Activated CD4-positive, alpha-beta T cell treated with anti-CD3 and anti-CD28 coated beads for 48 hours (primary cell): Measurements from ENCODE around the gene STYXL2.

Experiments used
- DNase-seq: peaks from one replicate; pipeline ENCODE4 v3.0.0-alpha.2; 2020

STYXL2 gene

DNA sequence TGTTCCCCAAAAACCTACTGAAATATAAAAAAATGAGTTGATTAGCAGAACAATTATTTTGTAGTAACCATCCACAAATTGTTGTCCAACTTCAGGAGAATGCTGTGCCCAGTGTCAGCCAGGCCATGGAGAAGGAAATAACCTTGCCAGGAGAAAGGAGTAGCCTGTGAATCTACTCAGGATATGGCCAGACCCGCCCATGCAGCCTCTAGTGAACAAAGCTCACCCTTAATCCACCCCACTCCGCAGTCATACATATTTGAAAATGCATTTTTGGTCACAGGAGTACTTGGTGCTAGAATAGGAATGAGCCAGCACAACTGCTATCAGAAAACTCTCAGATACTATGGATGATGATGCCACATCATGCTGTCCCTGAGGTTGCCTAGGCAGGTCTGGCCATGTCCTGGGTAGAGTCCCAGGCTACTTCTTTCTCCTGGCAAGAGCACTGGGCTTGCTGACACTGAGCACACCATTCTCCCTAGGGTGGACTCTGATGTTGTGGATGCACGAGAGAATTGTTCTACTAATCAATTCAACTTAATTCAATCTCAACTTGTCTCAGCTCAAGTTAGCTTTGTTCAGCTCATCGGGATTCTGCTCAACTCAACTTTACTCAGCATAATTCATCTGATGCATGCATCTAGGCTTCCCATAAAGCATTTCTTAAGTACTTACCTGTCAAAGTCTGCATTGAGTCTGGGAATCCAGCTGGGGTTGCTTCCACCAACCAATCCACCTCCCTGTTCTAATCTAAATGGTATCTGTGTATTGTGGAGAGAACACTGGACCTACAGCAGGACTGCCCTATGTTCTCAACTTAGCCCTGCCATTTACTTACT, 18.2 kb downstream of the STYXL2 start:
- no peak for DNase-seq

DNA sequence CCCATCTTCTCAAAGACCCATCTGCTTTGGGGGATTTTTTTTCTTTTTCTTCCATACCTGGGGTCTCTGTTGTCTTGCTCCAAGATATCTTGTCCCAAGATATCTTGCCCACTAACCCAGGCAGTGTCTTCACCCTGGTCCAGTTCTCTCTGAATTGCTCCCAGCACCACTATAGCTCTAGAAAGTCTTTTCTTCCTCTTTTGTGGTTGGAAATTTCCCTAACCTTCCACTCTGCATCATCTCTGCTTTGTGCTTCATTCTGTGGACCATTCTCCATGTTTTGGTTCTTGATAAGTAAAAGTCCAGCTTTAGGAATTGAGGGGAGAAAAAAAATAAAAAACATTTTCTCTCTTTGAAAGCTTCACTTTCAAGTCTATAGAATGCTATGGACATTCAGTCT, 20.9 kb downstream of the STYXL2 start:
- DNase-seq = no peak

DNA sequence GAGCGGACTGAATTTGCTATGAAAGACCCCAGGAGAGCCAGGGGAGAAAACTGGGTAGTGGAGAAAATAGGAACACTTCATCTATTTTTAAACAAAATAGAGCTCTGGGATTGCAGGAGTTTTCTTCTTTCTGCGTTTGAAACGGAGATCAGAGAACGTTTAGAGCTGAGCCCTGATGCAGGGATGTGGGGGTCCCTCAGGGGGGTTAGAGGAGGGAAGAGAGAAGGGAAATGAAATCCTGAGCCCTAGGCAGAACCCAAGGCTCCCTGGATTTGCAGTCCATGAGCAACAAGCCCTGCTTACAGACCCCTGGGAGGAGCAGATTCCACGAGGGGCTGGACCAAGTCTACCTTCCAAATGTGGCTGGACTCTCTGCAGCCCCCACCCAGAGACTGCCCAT, 21.8 kb downstream of the STYXL2 start:
- no peak for DNase-seq

DNA sequence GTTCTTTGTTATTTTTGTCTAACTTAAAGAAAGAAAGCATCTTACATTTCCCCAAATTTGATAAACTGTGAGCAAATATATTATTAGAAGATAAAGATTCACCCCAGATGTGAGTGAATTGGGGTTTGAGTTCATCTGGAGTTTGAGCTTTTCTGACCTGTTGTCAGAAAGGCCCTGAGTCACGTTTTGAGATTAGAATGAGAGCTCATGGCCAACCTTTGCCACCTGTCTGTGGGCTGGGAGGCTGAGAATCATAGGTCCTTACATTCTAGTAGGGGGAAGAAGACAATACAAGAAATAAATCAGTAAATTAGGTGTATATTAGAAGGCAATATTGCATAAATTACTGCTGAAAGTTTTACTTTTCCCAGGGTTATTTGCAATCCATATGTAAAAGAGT, 22.3 kb downstream of the STYXL2 start:
- no peak for DNase-seq

DNA sequence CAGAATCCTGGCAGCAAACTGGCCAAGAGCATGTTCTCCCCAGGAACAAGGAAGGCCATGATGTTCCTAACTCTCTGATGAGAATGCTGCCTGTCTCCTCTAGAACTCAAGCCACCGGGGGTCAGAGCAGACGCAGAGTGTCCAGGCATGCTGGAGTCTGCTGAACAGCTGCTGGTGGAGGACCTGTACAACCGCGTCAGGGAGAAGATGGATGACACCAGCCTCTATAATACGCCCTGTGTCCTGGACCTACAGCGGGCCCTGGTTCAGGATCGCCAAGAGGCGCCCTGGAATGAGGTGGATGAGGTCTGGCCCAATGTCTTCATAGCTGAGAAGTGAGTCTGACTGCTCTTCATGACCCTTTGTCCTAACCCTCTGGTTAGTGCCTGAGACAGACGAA, 23.4 kb downstream of the STYXL2 start:
- DNase-seq = no peak

DNA sequence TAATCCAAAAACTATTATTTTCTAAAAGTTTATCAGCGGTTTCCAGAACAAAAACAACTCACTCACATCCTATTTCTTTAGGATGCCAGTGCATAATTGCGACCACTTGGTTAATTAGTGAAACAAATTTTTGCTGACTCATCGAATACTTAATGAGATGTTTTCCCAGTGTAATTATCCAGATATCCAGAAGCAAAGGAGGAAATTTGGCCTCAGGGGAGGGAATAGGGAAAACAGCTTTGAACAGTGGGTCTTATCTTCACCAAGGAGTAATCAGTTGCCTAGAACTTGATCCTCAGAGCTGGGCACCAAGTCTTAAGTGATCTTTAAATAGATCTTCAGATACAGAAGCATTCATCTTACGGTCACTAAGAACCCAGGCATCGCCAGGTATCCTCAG, 24.3 kb downstream of the STYXL2 start:
- no peak for DNase-seq

DNA sequence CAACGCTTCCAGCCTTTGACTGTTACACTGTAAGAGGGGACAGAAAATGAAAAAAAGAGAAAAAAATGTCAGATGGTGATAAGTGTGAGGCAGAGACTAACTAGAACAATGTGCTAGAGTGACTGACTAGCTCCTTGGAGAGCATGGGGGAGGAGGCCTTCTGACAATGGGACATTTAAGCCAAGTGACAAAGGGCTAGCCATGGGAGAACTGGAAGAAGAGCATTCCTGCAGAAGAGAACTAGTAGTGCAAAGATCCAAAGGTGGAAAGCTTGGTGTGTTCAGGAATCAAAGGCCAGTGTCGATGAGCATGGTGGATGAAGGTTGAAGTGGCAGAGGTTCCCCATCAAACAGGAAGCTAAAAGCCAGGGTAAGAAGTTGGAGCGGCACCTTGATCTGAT, 25.8 kb downstream of the STYXL2 start:
- DNase-seq = no peak

DNA sequence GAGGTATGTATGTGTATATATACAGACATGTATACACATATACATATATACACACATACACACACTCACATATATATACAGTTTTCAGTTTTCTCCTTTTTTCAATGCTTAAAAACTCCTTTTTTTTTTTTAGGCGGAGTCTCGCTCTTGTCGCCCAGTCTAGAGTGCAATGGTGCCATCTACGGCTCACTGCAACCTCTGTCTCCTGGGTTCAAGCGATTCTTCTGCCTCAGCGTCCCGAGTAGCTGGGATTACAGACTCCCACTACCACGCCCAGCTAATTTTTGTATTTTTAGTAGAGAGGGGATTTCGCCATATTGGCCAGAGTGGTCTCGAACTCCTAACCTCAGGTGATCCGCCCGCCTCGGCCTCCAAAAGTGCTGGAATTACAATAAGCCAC, 27.0 kb downstream of the STYXL2 start:
- DNase-seq = peak; percentile 28

DNA sequence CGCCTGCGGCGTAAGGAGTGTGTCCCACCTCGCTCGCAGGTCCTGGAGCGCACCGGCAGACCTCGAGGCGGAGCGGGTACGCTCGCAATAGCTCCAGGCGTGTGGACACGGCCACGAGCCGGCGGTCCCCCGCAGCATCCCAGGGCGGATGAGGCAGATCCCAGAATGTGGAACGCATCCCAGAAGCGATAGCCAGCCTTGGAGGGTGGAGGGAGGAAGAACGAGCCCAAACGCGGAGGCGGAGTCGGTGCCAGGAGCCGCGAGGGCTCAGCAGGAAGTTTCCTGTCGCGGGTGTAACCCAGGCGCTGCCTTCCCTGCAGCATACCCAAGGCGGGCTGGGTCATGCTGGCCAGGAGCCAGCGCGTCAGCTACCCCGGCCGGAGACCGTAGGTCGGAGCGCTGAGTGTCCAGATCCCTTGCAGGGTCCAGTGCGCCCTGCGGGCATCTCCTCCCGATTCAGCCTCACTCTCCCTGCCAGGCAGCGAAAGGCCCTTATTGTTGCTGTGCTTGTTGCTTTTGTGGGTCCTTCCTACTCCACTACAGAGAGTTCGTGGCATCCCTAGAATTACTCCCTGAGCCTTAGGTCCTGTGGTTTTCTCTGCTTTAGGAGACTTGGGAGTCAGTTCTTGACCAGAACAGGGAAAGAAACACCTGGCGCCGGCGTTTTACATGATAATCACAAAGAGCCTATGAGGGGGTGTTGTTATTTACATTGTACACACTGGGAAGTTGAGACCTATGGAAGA, 27.7 kb downstream of the STYXL2 start:
- peak; percentile 40 for DNase-seq

DNA sequence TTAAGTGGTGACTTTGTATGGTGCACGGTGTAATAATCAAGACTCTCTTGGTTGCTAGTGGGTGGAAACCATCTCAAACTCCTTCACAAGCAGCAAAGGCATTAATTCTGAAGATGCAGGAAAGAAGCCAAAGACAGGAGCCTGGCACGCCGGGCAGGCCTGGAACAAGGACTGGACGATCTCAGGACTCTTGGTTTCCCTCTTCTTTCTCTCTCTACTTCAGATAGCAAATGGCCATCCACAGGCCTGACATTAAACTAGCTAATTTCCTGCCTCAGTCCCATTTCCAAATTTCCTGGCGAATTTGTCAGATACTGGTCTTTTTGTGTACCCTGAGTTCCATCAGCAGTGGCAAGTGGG, 28.2 kb downstream of the STYXL2 start:
- DNase-seq = no peak

DNA sequence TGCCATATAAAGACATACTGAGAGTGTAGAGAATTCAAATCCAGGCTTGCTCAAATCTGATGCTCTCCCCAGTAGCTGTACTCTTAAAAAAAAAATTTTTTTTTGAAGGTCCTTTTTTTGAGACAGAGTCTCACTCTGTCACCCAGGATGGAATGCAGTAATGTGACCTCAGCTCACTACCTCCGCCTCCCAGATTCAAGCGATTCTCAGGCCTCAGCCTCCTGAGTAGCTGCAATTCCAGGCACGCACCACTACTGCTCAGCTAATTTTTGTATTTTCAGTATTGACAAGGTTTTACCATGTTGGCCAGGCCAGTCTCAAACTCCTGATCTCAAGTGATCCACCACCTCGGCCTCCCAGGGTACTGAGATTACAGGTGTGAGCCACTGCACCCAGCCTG, 28.7 kb downstream of the STYXL2 start:
- no peak for DNase-seq

DNA sequence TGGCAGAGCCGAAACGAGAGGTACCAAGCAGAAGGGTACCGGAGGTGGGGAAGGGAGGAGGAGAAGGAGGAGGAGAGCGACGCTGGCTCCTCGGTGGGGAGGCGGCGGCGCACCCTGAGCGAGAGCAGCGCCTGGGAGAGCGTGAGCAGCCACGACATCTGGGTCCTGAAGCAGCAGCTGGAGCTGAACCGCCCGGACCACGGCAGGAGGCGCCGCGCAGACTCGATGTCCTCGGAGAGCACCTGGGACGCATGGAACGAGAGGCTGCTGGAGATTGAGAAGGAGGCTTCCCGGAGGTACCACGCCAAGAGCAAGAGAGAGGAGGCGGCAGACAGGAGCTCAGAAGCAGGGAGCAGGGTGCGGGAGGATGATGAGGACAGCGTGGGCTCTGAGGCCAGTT, 32.4 kb downstream of the STYXL2 start:
- DNase-seq = no peak

DNA sequence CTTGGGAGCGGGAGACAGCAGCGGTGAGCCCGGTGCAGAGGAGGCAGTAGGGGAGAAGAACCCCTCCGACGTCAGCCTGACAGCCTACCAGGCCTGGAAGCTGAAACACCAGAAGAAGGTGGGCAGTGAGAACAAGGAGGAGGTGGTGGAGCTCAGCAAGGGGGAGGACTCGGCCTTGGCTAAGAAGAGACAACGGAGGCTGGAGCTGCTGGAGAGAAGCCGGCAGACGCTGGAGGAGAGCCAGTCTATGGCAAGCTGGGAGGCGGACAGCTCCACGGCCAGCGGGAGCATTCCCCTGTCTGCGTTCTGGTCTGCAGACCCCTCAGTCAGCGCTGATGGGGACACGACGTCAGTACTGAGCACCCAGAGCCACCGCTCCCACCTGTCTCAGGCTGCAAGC, 32.9 kb downstream of the STYXL2 start:
- DNase-seq = no peak

DNA sequence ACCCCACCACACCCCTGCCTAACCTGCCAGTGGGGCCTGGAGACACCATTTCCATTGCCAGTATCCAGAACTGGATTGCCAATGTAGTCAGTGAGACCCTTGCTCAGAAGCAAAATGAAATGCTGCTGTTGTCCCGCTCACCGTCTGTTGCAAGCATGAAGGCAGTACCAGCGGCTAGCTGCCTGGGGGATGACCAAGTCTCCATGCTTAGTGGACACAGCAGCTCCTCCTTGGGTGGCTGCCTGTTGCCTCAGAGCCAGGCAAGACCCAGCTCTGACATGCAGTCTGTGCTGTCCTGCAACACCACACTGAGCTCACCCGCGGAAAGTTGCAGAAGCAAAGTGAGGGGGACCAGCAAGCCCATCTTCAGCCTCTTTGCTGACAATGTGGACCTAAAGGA, 33.4 kb downstream of the STYXL2 start:
- DNase-seq = no peak

DNA sequence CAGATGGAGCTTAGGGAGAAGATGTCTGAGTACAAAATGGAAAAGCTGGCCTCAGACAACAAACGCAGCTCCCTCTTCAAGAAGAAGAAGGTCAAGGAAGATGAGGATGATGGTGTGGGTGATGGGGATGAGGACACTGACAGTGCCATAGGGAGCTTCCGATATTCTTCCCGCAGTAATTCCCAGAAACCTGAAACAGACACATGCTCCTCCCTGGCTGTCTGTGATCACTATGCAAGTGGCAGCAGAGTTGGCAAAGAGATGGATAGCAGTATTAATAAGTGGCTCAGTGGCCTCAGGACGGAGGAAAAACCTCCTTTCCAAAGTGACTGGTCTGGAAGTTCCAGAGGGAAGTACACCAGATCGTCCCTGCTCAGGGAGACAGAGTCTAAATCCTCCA, 33.8 kb downstream of the STYXL2 start:
- DNase-seq = no peak

DNA sequence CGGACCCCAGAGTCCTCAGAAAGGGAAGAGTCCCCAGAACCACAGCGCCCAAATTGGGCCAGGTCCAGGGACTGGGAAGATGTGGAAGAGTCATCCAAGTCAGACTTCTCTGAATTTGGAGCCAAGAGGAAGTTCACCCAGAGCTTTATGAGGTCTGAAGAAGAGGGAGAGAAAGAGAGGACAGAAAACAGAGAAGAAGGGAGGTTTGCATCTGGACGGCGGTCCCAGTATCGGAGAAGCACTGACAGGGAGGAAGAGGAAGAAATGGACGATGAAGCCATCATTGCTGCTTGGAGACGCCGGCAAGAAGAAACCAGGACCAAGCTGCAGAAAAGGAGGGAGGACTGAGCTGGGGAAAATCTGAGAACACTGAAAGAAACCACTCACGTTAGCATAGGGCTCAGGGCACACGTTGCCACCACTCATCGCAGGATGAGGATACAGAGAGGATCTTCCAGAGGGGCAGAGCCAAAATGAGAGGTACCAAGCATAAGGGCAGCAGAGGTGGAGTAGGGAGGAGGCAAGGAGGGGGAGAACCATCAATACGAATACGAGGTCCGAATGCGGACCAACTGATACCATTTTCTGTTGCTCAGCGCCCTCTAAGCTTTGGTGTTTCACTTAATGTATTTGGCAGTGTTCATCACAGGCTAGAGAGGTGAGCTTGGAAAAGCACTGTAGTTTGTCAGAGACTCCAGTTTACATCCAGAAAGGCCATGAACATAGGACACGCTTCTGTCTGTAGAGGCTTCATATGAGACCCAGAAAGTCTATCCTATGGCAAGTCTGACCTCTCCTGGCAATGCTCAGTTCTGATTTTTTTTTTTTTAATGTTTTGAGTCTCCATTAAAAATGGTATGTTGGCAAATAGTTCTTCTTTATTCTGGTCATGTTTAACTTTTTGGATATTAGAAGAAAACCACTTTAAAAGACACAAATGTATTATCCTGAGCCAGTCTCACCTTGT, 34.7 kb downstream of the STYXL2 start:
- no peak for DNase-seq

DNA sequence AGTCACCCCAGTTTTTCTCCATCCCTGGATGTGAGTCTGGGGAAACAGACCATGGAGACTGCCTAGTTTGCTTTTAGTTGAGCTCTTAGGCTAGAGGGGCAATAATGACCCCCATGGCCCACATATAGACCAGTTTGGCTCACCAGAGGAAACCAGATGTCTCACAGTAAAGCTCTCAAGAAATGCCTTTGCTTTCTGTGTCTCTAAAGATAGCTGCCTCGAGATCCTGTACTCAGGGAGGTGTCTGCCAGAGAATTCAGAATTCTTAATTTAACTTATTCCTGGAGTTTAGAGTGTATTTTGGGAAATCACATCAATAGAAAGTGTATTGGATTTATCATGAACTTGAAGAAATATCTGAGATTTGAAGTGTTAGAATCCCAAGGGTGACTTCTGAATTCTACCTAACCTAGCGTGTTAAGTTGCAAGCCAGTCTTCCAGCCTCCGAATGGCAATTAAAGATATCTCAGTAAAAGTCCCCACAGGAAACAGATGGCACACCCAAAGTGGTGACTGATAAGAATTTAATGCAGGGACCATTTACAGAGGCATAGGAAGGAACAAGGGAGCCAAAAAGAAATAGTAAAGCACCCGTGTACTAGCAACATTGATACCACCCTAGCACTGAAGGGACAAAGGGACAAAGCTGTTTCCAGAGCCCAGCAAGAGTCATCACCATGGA, 37.1 kb downstream of the STYXL2 start:
- no peak for DNase-seq

DNA sequence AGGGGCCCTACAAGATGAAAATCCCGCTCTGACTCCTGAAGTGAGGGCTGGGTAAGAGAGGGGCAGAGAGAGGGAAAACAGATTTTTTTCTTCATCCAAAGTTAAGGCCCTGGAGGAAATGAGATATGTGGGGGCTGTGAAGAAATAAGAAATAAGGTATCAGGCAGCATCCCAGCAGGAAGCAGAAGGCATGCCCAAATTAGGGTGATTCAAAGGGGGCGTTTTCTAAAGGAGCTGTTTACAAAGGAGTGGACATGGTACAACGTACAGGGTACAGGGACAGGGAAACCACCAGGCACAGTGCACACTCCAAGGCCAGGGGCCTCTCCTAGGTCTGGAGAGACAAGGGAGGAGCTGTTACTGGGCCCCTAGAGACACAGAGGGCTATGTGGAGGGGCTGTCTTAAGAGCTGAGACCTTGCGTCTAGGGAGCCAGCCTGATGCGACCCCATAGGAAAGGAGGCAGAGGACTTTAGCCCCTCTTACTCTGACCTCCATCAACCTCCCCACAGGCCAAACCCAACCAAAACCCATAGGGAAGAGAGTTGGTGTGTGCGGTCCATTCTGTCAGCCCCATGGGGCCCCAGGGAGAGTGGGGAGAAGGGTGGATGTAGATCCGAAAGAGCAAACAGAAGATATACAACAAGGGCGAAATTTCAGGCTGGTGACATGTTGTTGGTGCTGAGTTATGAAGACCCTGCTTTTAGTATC, 38.6 kb downstream of the STYXL2 start:
- no peak for DNase-seq

DNA sequence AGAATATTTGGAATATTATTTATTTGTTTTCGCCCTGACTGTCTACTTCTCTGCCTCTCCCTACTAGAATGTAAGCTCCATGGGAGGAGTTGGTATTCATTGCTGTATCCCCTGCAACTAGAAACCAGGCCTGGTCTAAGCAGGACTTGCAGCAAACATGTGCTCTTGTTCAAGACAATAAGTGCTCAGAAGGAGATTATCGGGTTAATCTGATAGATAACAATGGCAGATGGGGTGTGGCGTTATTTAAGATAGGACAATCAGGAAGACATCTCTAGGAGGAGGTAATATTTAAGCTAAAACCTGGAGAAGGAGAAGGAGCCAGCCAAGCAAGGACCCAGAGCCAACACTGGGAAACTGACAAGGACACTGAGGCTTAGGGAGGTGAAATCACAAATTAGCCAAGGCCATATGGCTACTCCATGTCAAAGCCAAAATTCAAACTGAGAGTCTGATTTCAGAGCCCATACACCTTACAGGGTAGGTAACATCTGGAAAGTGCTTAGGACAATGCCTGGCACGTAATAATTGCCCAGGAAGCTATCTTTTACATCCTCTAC, 41.5 kb downstream of the STYXL2 start:
- no peak for DNase-seq

DNA sequence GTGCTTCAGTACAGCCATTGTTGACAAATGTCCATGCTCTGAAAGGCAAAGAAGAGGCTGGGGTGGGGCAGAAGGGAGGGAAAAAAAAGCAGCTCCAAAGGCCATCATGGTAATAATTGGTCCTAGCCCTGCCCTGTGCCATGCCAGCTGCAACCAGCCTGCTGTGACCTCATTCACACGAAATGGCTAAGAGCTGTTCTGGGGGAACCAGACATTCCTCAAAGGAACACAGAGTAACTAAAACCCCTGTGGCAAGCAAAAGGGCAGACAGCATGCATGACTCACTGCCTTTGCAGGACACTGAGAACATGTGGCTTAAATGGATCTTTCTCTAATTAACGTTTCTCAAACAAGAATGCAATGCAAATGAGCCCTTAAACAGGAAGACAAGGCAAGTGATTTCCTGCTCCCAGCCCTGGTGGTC, 42.3 kb downstream of the STYXL2 start:
- no peak for DNase-seq

DNA sequence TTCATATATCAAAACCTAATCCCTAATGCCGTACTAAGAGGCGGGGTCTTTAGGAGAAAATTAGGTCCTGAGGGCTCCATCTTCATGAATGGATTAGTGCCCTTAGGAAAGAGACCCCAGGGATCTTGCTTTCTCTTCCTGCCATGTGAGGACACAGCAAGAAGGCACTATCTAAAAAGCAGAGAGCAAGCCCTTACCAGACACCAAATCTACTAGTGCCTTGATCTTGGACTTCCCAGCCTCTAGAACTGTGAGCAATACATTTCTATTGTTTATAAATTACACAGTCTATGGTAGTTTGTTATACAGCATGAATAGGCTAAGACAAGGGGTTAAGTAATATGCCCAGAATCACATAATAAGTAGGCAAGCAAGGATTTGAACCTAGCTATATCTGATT, 42.9 kb downstream of the STYXL2 start:
- DNase-seq = no peak

DNA sequence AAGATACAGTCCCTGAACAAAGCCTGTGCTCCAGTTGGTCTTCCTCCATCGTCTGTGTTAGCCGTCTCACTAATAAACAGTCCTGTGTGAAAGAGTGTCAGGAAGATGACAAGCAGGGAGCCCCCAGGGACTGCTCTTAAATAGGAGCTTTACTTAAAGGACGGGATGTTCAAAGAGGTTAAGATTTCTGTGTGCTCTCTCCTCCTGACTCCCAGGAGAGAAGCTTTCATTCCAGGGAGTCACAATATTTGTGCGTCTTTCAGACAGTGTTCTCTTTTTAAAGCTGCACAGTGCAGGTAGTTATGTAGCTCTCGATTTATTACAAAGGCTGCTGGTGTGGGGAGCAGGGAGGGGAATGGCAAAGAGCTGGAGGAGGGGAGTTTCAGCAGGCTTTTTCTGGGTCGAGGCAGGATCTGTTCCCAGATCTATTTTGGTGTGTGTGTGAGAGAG, 43.5 kb downstream of the STYXL2 start:
- no peak for DNase-seq
